ENCODE results near the gene PODXL. TPM values are rescaled to one million over a fixed set of nuclear protein-coding genes. Genes with fewer than 3 reads are reported as not detected.

PODXL gene
- polyA plus RNA-seq, 1 experiment, result 0.79 TPM

DNA sequence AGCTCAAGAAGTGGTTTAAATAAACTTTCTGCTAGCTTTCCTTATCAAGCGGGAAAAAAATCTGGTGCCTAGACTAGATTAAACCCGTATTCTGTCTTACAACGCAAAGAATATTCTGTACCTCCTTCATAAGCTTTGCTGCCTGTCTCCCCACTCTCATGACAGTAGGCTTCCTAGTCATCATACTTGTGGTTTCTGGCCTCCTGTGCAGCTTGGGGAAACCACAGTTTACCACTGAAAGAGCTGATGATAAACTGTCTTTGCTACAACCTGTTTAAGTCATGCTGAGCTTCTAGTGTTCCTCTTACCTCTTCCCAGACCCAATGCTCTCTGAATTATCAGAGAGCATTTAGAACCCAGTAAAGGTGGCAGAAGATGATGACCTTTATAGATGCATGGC, 55.0 kb downstream of the PODXL start:
- ChIA-PET POLR2A (interaction anchor here (0.6 to 1.2 kb wide), 4 partner anchors 174 to 395 kb away, joined by 3 to 4 read pairs (median 3); partner anchors contain the start of gene MKLN1), CTCF (interaction anchor here (0.5 to 5.9 kb wide), 6 partner anchors 12 to 669 kb away, joined by 3 to 50 read pairs (median 4); no protein-coding TSS in a partner anchor)
- DNase-seq (ENCODE audit: low read depth, low spot score), result peak; percentile 65
- Histone ChIP-seq H3K9me3 (ENCODE audit: control insufficient read depth, insufficient read depth, low read length) (no peaks in the 10 kb centered on the region), H3K27me3 (ENCODE audit: control insufficient read depth, insufficient read depth, low read length) (no peaks in the 10 kb centered on the region), H3K27ac (ENCODE audit: low read depth, low read length) (peak overlapping the region; percentile 65), H3K4me3 (ENCODE audit: low read depth, low read length) (no peak overlapping the region)
- TF ChIP-seq, protein P1, sequence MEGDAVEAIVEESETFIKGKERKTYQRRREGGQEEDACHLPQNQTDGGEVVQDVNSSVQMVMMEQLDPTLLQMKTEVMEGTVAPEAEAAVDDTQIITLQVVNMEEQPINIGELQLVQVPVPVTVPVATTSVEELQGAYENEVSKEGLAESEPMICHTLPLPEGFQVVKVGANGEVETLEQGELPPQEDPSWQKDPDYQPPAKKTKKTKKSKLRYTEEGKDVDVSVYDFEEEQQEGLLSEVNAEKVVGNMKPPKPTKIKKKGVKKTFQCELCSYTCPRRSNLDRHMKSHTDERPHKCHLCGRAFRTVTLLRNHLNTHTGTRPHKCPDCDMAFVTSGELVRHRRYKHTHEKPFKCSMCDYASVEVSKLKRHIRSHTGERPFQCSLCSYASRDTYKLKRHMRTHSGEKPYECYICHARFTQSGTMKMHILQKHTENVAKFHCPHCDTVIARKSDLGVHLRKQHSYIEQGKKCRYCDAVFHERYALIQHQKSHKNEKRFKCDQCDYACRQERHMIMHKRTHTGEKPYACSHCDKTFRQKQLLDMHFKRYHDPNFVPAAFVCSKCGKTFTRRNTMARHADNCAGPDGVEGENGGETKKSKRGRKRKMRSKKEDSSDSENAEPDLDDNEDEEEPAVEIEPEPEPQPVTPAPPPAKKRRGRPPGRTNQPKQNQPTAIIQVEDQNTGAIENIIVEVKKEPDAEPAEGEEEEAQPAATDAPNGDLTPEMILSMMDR (IDR thresholded peaks at IDR 0.05; ENCODE audit: low read depth, low read length), result no peak

GRCh38 chr7:131500357-131500756, 56.1 kb downstream of the PODXL start:
- Histone ChIP-seq H3K9me3 (ENCODE audit: control insufficient read depth, insufficient read depth, low read length) (no peaks in the 10 kb centered on the region), H3K4me3 (ENCODE audit: low read depth, low read length) (no peak overlapping the region), H3K27ac (ENCODE audit: low read depth, low read length) (no peak overlapping the region), H3K27me3 (ENCODE audit: control insufficient read depth, insufficient read depth, low read length) (no peaks in the 10 kb centered on the region)
- POLR2A ChIA-PET, result no interaction called here
- DNase-seq (ENCODE audit: low read depth, low spot score), result no peak
- TF ChIP-seq, protein P1 (IDR thresholded peaks at IDR 0.05; ENCODE audit: low read depth, low read length), result no peak
- CTCF ChIA-PET, result interaction anchor here (1.1 to 5.9 kb wide), 2 partner anchors 11 to 13 kb away, joined by 4 to 50 read pairs; no protein-coding TSS in a partner anchor

DNA sequence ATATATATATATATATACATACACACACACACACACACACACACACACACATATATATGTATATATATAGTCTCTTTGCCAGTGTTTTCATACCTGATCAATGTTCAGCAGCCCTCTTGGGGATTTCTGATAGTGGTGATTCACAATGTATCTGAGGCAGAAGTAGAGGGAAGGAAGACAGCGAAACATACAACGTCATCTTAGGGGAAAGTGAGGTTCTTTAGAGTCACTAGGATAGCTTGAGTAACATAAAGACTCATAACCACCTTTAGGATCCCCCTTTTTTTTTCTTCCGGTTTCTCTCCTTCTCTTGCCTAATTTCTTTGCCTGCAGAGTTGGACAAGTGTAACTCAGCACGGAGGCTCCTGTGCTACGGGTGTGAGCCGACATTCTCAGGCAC, 56.6 kb downstream of the PODXL start:
- no peaks in the 10 kb centered on the region for H3K9me3 ChIP-seq (ENCODE audit: control insufficient read depth, insufficient read depth, low read length)
- TF ChIP-seq, protein P1 (IDR thresholded peaks at IDR 0.05; ENCODE audit: low read depth, low read length), result no peak

DNA sequence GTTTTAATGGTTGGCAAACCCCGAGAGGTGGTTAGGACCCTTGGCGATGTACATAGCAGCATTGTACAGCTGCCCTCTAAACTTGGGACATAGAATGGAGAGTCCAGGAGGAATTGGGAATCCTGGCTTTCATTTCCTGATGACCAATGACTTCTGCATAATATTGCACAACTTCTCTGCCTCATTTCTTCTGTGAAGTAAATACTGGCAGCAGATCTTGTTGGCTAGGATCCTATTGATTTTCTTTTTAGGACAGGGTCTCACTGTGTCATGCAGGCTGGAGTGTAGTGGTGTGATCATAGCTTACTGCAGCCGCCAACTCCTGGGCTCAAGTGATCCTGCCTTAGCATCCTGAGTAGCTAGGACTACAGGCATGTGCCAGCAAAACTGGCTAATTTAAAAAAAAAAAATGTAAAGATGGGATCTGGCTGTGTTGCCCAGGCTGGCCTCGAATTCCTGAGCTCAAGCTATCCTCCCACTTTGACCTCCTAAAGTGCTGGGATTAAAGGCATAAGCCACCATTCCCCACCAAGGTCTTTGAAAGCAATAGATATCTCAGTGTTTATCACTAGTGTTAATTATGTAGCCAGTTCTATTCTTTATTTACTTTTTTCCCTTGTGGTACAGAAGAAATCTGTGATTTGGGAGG, 58.1 kb downstream of the PODXL start:
- no peak for DNase-seq (ENCODE audit: low read depth, low spot score)
- no peak overlapping the region for H3K27ac ChIP-seq (ENCODE audit: low read depth, low read length)
- H3K9me3 ChIP-seq (ENCODE audit: control insufficient read depth, insufficient read depth, low read length), result no peaks in the 10 kb centered on the region
- ChIA-PET CTCF (interaction anchor here (1.5 to 2.5 kb wide), 2 partner anchors 9 to 15 kb away, joined by 5 to 15 read pairs; no protein-coding TSS in a partner anchor), POLR2A (no interaction called here)
- H3K27me3 ChIP-seq (ENCODE audit: control insufficient read depth, insufficient read depth, low read length), result no peaks in the 10 kb centered on the region
- H3K4me3 ChIP-seq (ENCODE audit: low read depth, low read length), result no peak overlapping the region
- TF ChIP-seq, protein P1 (IDR thresholded peaks at IDR 0.05; ENCODE audit: low read depth, low read length), result no peak

More for the DNA sequence above, 56.6 kb downstream of the PODXL start:
- ChIA-PET CTCF (interaction anchor here (2.5 to 5.9 kb wide), 2 partner anchors 8 to 14 kb away, joined by 15 to 50 read pairs; no protein-coding TSS in a partner anchor), POLR2A (no interaction called here)
- H3K27ac ChIP-seq (ENCODE audit: low read depth, low read length), result no peak overlapping the region
- no peaks in the 10 kb centered on the region for H3K27me3 ChIP-seq (ENCODE audit: control insufficient read depth, insufficient read depth, low read length)
- H3K4me3 ChIP-seq (ENCODE audit: low read depth, low read length), result no peak overlapping the region
- DNase-seq (ENCODE audit: low read depth, low spot score), result no peak

GRCh38 chr7:131497454-131497853, 59.0 kb downstream of the PODXL start:
- ChIA-PET CTCF (interaction anchor here (0.8 to 2.5 kb wide), 3 partner anchors 10 to 16 kb away, joined by 4 to 15 read pairs (median 4); no protein-coding TSS in a partner anchor), POLR2A (no interaction called here)
- H3K9me3 ChIP-seq (ENCODE audit: control insufficient read depth, insufficient read depth, low read length), result no peaks in the 10 kb centered on the region
- TF ChIP-seq, protein P1 (IDR thresholded peaks at IDR 0.05; ENCODE audit: low read depth, low read length), result no peak
- no peaks in the 10 kb centered on the region for H3K27me3 ChIP-seq (ENCODE audit: control insufficient read depth, insufficient read depth, low read length)
- H3K4me3 ChIP-seq (ENCODE audit: low read depth, low read length), result no peak overlapping the region
- no peak for DNase-seq (ENCODE audit: low read depth, low spot score)
- H3K27ac ChIP-seq (ENCODE audit: low read depth, low read length), result no peak overlapping the region

Measured in AG04450 (cell line).